ENCODE results near the gene IL1RAPL2.

IL1RAPL2 gene

GRCh38 chrX:104953251-104953650, 387.3 kb downstream of the IL1RAPL2 start:
- TF ChIP-seq MYC (IDR thresholded peaks at IDR 0.05; ENCODE audit: low read depth, low read length): no peak
- no peak for TF ChIP-seq CTCF (IDR thresholded peaks at IDR 0.05; ENCODE audit: low read depth, low read length)
- no peak for TF ChIP-seq POLR2A (IDR thresholded peaks at IDR 0.05; ENCODE audit: extremely low read depth, insufficient read length)
- TF ChIP-seq MAX (IDR thresholded peaks at IDR 0.05; ENCODE audit: low read depth, low read length): no peak
- no peak overlapping the region for H3K4me3 ChIP-seq (ENCODE audit: low read depth, low read length)
- no peak for DNase-seq (ENCODE audit: low read depth)

GRCh38 chrX:104961926-104962325, 395.9 kb downstream of the IL1RAPL2 start:
- TF ChIP-seq POLR2A (IDR thresholded peaks at IDR 0.05; ENCODE audit: extremely low read depth, insufficient read length) (no peak), MYC (IDR thresholded peaks at IDR 0.05; ENCODE audit: low read depth, low read length) (no peak), MAX (IDR thresholded peaks at IDR 0.05; ENCODE audit: low read depth, low read length) (no peak), CTCF (IDR thresholded peaks at IDR 0.05; ENCODE audit: low read depth, low read length) (no peak)
- no peak overlapping the region for H3K4me3 ChIP-seq (ENCODE audit: low read depth, low read length)
- no peak for DNase-seq (ENCODE audit: low read depth)

GRCh38 chrX:104968241-104968640, 402.2 kb downstream of the IL1RAPL2 start:
- no peak for DNase-seq (ENCODE audit: low read depth)
- no peak overlapping the region for H3K4me3 ChIP-seq (ENCODE audit: low read depth, low read length)
- TF ChIP-seq MAX (IDR thresholded peaks at IDR 0.05; ENCODE audit: low read depth, low read length) (no peak), MYC (IDR thresholded peaks at IDR 0.05; ENCODE audit: low read depth, low read length) (no peak), CTCF (IDR thresholded peaks at IDR 0.05; ENCODE audit: low read depth, low read length) (no peak), POLR2A (IDR thresholded peaks at IDR 0.05; ENCODE audit: extremely low read depth, insufficient read length) (no peak)

- no peak for TF ChIP-seq MYC (IDR thresholded peaks at IDR 0.05; ENCODE audit: low read depth, low read length)
- H3K4me3 ChIP-seq (ENCODE audit: low read depth, low read length): no peak overlapping the region
- DNase-seq (ENCODE audit: low read depth): no peak
Observed at GRCh38 chrX:104972737-104973136, 406.7 kb downstream of the IL1RAPL2 start.

GRCh38 chrX:104987063-104987462, 421.1 kb downstream of the IL1RAPL2 start:
- no peak overlapping the region for H3K4me3 ChIP-seq (ENCODE audit: low read depth, low read length)
- TF ChIP-seq MAX (IDR thresholded peaks at IDR 0.05; ENCODE audit: low read depth, low read length) (no peak), POLR2A (IDR thresholded peaks at IDR 0.05; ENCODE audit: extremely low read depth, insufficient read length) (no peak), MYC (IDR thresholded peaks at IDR 0.05; ENCODE audit: low read depth, low read length) (no peak), CTCF (IDR thresholded peaks at IDR 0.05; ENCODE audit: low read depth, low read length) (no peak)
- DNase-seq (ENCODE audit: low read depth): no peak

- no peak for TF ChIP-seq MAX (IDR thresholded peaks at IDR 0.05; ENCODE audit: low read depth, low read length)
- TF ChIP-seq CTCF (IDR thresholded peaks at IDR 0.05; ENCODE audit: low read depth, low read length): no peak
- TF ChIP-seq POLR2A (IDR thresholded peaks at IDR 0.05; ENCODE audit: extremely low read depth, insufficient read length): no peak
- TF ChIP-seq MYC (IDR thresholded peaks at IDR 0.05; ENCODE audit: low read depth, low read length): no peak
- no peak for DNase-seq (ENCODE audit: low read depth)
- no peak overlapping the region for H3K4me3 ChIP-seq (ENCODE audit: low read depth, low read length)
Observed at GRCh38 chrX:104988038-104988437, 422.0 kb downstream of the IL1RAPL2 start.

Data from NB4 (cell line).